GM12865 (cell line): ENCODE data around the gene VAT1.

Experiments used
- DNase-seq: peaks from one replicate; pipeline ENCODE4 v3.0.0; 2010; ENCODE audit warnings: low read depth
- H3K4me3 ChIP-seq: 2 replicates; pipeline ENCODE4 v1.5.1; 2011; ENCODE audit warnings: mild to moderate bottlenecking, low read depth, low read length, control low read depth
- CTCF ChIP-seq: IDR thresholded peaks from 2 replicates; pipeline ENCODE4 v1.5.1; 2011; ENCODE audit warnings: low read length, control low read depth, low read depth, inconsistent platforms; ENCODE audit not compliant: insufficient read depth; ENCODE audit errors: missing control alignments

The VAT1 gene

GRCh38 chr17:43021741-43022512 is at the start of gene VAT1:
Gene VAT1 (minus strand): TSS chr17:43022385. CDS start chr17:43022322, 63 bp downstream.
- TF ChIP-seq CTCF: no peak
- DNase-seq: peak; percentile 61
- peak within 1 kb of the TSS; percentile 68 for H3K4me3 ChIP-seq

- DNase-seq: no peak
- TF ChIP-seq CTCF: no peak
Observed at GRCh38 chr17:43070872-43071271, 48.7 kb upstream of the VAT1 start.

GRCh38 chr17:43070257-43070656 is 48.1 kb upstream of the VAT1 start:
- H3K4me3 ChIP-seq: no peak overlapping the region
- no peak for DNase-seq
- no peak for TF ChIP-seq CTCF

More at GRCh38 chr17:43070872-43071271, 48.7 kb upstream of the VAT1 start:
- H3K4me3 ChIP-seq: no peak overlapping the region

- H3K4me3 ChIP-seq: no peak overlapping the region
- no peak for TF ChIP-seq CTCF
- no peak for DNase-seq
Observed at GRCh38 chr17:43069368-43069898, 47.2 kb upstream of the VAT1 start.

GRCh38 chr17:43068570-43069367 is 46.6 kb upstream of the VAT1 start:
- no peak overlapping the region for H3K4me3 ChIP-seq
- TF ChIP-seq CTCF: no peak
- DNase-seq: no peak

- TF ChIP-seq CTCF: no peak
- no peak for DNase-seq
- no peak overlapping the region for H3K4me3 ChIP-seq
Observed at GRCh38 chr17:43062984-43063638, 40.9 kb upstream of the VAT1 start.
